Esophagus muscularis mucosa (tissue), 3 donors: ENCODE results near the gene ZNF385C.

Experiments
- CTCF ChIP-seq, 3 experiments: fragments of 200-600 bp in 2 of 3; fragments of 450-650 bp in 1 of 3; sonication (generic) in 2 of 3; IDR thresholded peaks; one replicate each; pipeline ENCODE4 v1.5.1; 2017 to 2019; ENCODE audit warnings: antibody characterized with exemption in 3 of 3, mild to moderate bottlenecking in 2 of 3, moderate library complexity in 1 of 3
- POLR2AphosphoS5 ChIP-seq, 2 donors: sonication (generic); formaldehyde crosslinking; IDR thresholded peaks; one replicate each; pipeline ENCODE4 v1.6.1; 2017; ENCODE audit warnings: antibody characterized with exemption in 2 of 2

- TF ChIP-seq POLR2AphosphoS5 (IDR thresholded peaks at IDR 0.05), result no peak
- TF ChIP-seq CTCF (IDR thresholded peaks at IDR 0.05), result no peak
Observed at GRCh38 chr17:42010898-42011516, 87.3 kb downstream of the ZNF385C start.
